Measurements from ENCODE around the gene IP6K2. TPM values are rescaled to one million over a fixed set of nuclear protein-coding genes. Genes with fewer than 3 reads are reported as not detected.

IP6K2 gene
- total and polyA plus RNA-seq, 2 of the 13 experiments (the other 11 are each of a cell fraction or from before 2014, with no cell fraction given): 85.5 to 112 TPM

- TF ChIP-seq ZNF770 (CRISPR knock-in tag; IDR thresholded peaks at IDR 0.05) (peak; percentile 50), HNRNPK (IDR thresholded peaks at IDR 0.05; ENCODE audit: low read depth, low read length, poor library complexity, severe bottlenecking) (no peak), SNAPC5 (CRISPR knock-in tag; IDR thresholded peaks at IDR 0.05; ENCODE audit: borderline replicate concordance) (no peak), FOXJ3 (CRISPR knock-in tag; IDR thresholded peaks at IDR 0.05; ENCODE audit: borderline replicate concordance) (no peak), RFXANK (CRISPR knock-in tag; IDR thresholded peaks at IDR 0.05) (no peak), ZNF547 (CRISPR knock-in tag; IDR thresholded peaks at IDR 0.05) (peak; percentile 51; the same call in 1 of the 2 replicates), KMT2A (CRISPR knock-in tag; IDR thresholded peaks at IDR 0.05) (peak; percentile 63; the same call in 1 of the 2 replicates), ZNF747 (CRISPR knock-in tag; IDR thresholded peaks at IDR 0.05; ENCODE audit: borderline replicate concordance) (peak; percentile 21; the same call in 1 of the 2 replicates), ZNF740 (CRISPR knock-in tag; IDR thresholded peaks at IDR 0.05) (no peak), HMG20A (CRISPR knock-in tag; IDR thresholded peaks at IDR 0.05; ENCODE audit: borderline replicate concordance) (peak; percentile 12; the same call in 1 of the 2 replicates), ZMYM3 (CRISPR knock-in tag; IDR thresholded peaks at IDR 0.05) (peak; percentile 66), ZBTB3 (CRISPR knock-in tag; IDR thresholded peaks at IDR 0.05; ENCODE audit: borderline replicate concordance, low read depth) (no peak), KDM1A (CRISPR knock-in tag; IDR thresholded peaks at IDR 0.05) (peak; percentile 10; the same call in 1 of the 2 replicates), TERF1 (CRISPR knock-in tag; IDR thresholded peaks at IDR 0.05) (no peak), HMGXB4 (CRISPR knock-in tag; IDR thresholded peaks at IDR 0.05; ENCODE audit: borderline replicate concordance in 1 of 2, low read depth in 1 of 2) (peak; percentile 83 to 95), ZNF510 (CRISPR knock-in tag; IDR thresholded peaks at IDR 0.05; ENCODE audit: low read depth) (no peak), NPAS2 (CRISPR knock-in tag; IDR thresholded peaks at IDR 0.05; ENCODE audit: borderline replicate concordance) (no peak), ZNF766 (CRISPR knock-in tag; IDR thresholded peaks at IDR 0.05; ENCODE audit: borderline replicate concordance) (0 out of 2 replicates have a peak, but pooled peaks have one; percentile 24), ATRX (CRISPR knock-in tag; IDR thresholded peaks at IDR 0.05; ENCODE audit: borderline replicate concordance) (no peak), TEAD3 (CRISPR knock-in tag; optimal IDR thresholded peaks at IDR 0.05; ENCODE audit: borderline replicate concordance) (peak; percentile 49), ZFP62 (CRISPR knock-in tag; IDR thresholded peaks at IDR 0.05) (no peak)
Observed at GRCh38 chr3:48739955-48740823, 23.2 kb upstream of the IP6K2 start (continued).

Data from HepG2 (cell line).